Choroid plexus epithelial cell (primary cell): ENCODE data around the gene ADTRP.

Experiments used
- DNase-seq: peaks from one replicate; pipeline ENCODE4 v3.0.0-alpha.2; 2010; ENCODE audit warnings: low read depth
- H3K4me3 ChIP-seq: 2 replicates; pipeline ENCODE4 v1.5.1; 2011; ENCODE audit warnings: low read depth, mild to moderate bottlenecking, control low read depth, low read length, moderate library complexity
- TF ChIP-seq, protein P1 (sequence below): conservative IDR thresholded peaks from 2 replicates; pipeline ENCODE4 v1.5.1; 2011; ENCODE audit warnings: low read depth, mild to moderate bottlenecking, control low read depth, inconsistent platforms, low read length, moderate library complexity

Gene ADTRP

GRCh38 chr6:11756292-11756691 lies 22.3 kb downstream of the ADTRP start:
- TF ChIP-seq, protein P1, sequence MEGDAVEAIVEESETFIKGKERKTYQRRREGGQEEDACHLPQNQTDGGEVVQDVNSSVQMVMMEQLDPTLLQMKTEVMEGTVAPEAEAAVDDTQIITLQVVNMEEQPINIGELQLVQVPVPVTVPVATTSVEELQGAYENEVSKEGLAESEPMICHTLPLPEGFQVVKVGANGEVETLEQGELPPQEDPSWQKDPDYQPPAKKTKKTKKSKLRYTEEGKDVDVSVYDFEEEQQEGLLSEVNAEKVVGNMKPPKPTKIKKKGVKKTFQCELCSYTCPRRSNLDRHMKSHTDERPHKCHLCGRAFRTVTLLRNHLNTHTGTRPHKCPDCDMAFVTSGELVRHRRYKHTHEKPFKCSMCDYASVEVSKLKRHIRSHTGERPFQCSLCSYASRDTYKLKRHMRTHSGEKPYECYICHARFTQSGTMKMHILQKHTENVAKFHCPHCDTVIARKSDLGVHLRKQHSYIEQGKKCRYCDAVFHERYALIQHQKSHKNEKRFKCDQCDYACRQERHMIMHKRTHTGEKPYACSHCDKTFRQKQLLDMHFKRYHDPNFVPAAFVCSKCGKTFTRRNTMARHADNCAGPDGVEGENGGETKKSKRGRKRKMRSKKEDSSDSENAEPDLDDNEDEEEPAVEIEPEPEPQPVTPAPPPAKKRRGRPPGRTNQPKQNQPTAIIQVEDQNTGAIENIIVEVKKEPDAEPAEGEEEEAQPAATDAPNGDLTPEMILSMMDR, result no peak
- H3K4me3 ChIP-seq, result no peak overlapping the region
- DNase-seq, result no peak

GRCh38 chr6:11755725-11756124 lies 22.9 kb downstream of the ADTRP start:
- DNase-seq, result no peak
- TF ChIP-seq, protein P1, result no peak
- H3K4me3 ChIP-seq, result no peak overlapping the region

DNA sequence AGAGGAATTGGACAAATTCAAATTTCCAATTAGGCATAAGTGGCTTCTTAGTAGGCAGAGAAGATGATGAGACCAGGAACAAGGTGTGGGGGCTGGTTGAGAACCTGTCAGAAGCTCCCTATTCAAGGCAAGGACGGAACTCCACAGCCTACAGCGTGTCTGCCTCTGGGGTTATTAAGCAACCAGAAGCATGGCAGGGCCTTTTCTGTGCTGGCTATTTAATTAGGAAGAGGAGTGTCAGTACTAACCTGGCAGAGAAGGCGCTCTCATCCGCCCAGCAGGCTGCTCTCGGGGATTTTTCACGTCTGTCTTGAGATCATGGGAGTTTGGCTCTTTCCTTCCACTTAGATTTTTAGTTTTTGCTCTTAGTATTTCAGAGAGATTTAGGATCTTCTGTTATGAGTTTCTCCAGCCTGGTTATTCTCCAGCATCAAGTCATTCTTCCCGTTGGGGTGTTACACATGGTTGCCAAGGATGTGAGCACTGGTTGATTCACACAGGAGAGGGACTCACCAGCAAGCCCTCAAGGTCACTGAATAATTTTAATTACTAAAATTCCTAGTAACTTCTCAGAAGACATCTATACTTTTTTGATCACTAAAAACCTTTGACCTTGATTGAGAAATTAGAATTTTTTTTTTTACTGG lies 23.9 kb downstream of the ADTRP start:
- TF ChIP-seq, protein P1, result no peak
- DNase-seq, result no peak
- no peak overlapping the region for H3K4me3 ChIP-seq

- H3K4me3 ChIP-seq, result no peak overlapping the region
- TF ChIP-seq, protein P1, result no peak
- DNase-seq, result no peak
Observed at GRCh38 chr6:11753798-11754197, 24.8 kb downstream of the ADTRP start.

DNA sequence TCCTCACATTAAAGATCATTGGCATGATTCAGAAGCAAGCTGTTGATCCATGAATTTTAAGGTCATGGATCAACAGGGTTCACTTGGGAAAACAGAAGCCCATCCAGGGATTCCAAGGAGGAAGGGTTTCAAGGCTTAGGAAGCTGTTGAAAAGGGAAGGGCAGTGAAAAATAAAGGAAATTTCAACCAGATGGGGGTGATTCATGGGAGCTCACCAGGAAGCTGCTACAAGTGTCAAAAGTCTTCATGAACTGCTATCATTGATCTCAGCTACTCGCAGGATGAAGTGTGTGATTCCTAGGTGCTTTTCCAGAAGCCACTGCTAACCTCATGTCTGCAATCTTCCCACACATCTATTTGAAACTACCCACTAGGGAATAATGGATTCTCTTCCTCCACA lies 26.2 kb downstream of the ADTRP start:
- no peak for DNase-seq
- TF ChIP-seq, protein P1, result no peak
- no peak overlapping the region for H3K4me3 ChIP-seq

DNA sequence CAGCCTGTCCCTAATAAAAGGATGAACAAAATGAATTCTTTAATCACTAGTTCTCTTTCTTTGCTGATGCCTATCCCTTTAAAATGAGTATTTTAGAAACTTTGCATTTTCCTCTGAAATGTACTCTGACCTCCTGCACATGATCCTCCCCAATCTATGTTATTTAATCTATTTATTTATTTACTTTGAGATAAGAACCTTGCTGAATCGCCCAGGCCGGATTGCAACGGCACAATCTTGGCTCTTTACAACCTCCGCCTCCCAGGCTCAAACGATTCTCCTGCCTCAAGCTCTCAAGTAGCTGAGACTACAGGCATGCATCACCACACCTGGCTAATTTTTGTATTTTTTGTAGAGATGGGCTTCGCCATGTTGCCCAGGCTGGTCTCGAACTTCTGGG lies 27.9 kb downstream of the ADTRP start:
- H3K4me3 ChIP-seq, result no peak overlapping the region
- TF ChIP-seq, protein P1, result no peak
- DNase-seq, result peak; percentile 67

- H3K4me3 ChIP-seq, result no peak overlapping the region
- no peak for DNase-seq
- TF ChIP-seq, protein P1, result no peak
Observed at GRCh38 chr6:11748591-11749210, 29.9 kb downstream of the ADTRP start.
